NK-92 (cell line): Measurements from ENCODE around the gene RNF19B.
A peak's percentile ranks its signal among the peaks of the same experiment; 100 is the strongest.
"Not testable (repeated sequence)": the region's sequence is repeated elsewhere in the genome, so short reads cannot be mapped to it uniquely, and the experiment has no call there.

Experiments used
- DNase-seq: peaks from one replicate; lab custom pipeline; 2025; ENCODE audit not compliant: unreplicated experiment; lab: John Stamatoyannopoulos, UW

The RNF19B gene

GRCh38 chr1:32964461-32965250 lies at the start of gene RNF19B:
RNF19B (minus strand) TSS chr1:32964809; CDS start chr1:32964685, 124 bp downstream.
- peak; percentile 28 for DNase-seq

- no peak for DNase-seq
These were observed 49.2 kb upstream of the RNF19B start for GRCh38 chr1:33013791-33014190.

GRCh38 chr1:33012165-33012564 lies 47.6 kb upstream of the RNF19B start:
- DNase-seq: no peak

GRCh38 chr1:33010932-33011731 lies 46.5 kb upstream of the RNF19B start:
- no peak for DNase-seq

GRCh38 chr1:33009561-33009960 lies 45.0 kb upstream of the RNF19B start:
- DNase-seq: no peak

GRCh38 chr1:33008051-33008914 lies 43.7 kb upstream of the RNF19B start:
- no peak for DNase-seq

GRCh38 chr1:33007190-33008050 lies 42.8 kb upstream of the RNF19B start:
- DNase-seq: no peak

GRCh38 chr1:33005838-33006421 lies 41.3 kb upstream of the RNF19B start:
- no peak for DNase-seq

GRCh38 chr1:33005117-33005837 lies 40.7 kb upstream of the RNF19B start:
- no peak for DNase-seq

- no peak for DNase-seq
These were observed 40.0 kb upstream of the RNF19B start for GRCh38 chr1:33004613-33005012.

GRCh38 chr1:33003657-33004056 lies 39.0 kb upstream of the RNF19B start:
- no peak for DNase-seq

GRCh38 chr1:33002006-33002405 lies 37.4 kb upstream of the RNF19B start:
- DNase-seq: no peak

GRCh38 chr1:33001282-33001681 lies 36.7 kb upstream of the RNF19B start:
- no peak for DNase-seq

- DNase-seq: no peak
These were observed 35.9 kb upstream of the RNF19B start for GRCh38 chr1:33000427-33001026.

GRCh38 chr1:32998997-32999396 lies 34.4 kb upstream of the RNF19B start:
- no peak for DNase-seq

GRCh38 chr1:32998064-32998463 lies 33.5 kb upstream of the RNF19B start:
- DNase-seq: no peak

GRCh38 chr1:32997381-32997891 lies 32.8 kb upstream of the RNF19B start:
- no peak for DNase-seq

GRCh38 chr1:32993324-32993636 lies 28.7 kb upstream of the RNF19B start:
- DNase-seq: not testable (repeated sequence)
